Loucy (cell line): ENCODE results near the gene RIT2.

ENCODE experiments used
- H2AFZ ChIP-seq: fragments of 200-600 bp; sonication (generic); 2 replicates; pipeline ENCODE4 v1.6.0; 2016; ENCODE audit warnings: antibody characterized with exemption, mild to moderate bottlenecking, low read length, moderate library complexity
- H3F3A ChIP-seq: fragments of 200-600 bp; 2 replicates; pipeline ENCODE4 v1.6.0; 2016; ENCODE audit warnings: antibody characterized with exemption, low read depth, mild to moderate bottlenecking
- H3K27me3 ChIP-seq: fragments of 200-600 bp; sonication (generic); 2 replicates; pipeline ENCODE4 v1.6.1; 2014; ENCODE audit warnings: low read length, mild to moderate bottlenecking; ENCODE audit not compliant: insufficient read depth, poor library complexity, severe bottlenecking
- H3K36me3 ChIP-seq: fragments of 200-600 bp; sonication (generic); 2 replicates; pipeline ENCODE4 v1.6.1; 2016; ENCODE audit warnings: low read length; ENCODE audit not compliant: insufficient read depth
- H3K4me1 ChIP-seq: fragments of 200-600 bp; sonication (generic); 2 replicates; pipeline ENCODE4 v1.5.1; 2014; ENCODE audit warnings: low read length, mild to moderate bottlenecking; ENCODE audit not compliant: insufficient read depth, poor library complexity, severe bottlenecking
- H3K4me2 ChIP-seq: fragments of 200-600 bp; sonication (generic); 2 replicates; pipeline ENCODE4 v1.6.0; 2014; ENCODE audit warnings: antibody characterized with exemption, low read length, low read depth, mild to moderate bottlenecking; ENCODE audit not compliant: poor library complexity, severe bottlenecking
- H3K4me3 ChIP-seq: fragments of 200-600 bp; sonication (generic); 2 replicates; pipeline ENCODE4 v1.5.1; 2014; ENCODE audit warnings: low read length, mild to moderate bottlenecking, mixed read lengths; ENCODE audit not compliant: poor library complexity, severe bottlenecking
- H3K79me2 ChIP-seq: fragments of 200-600 bp; sonication (generic); 2 replicates; pipeline ENCODE4 v1.6.1; 2014; ENCODE audit warnings: low read length; ENCODE audit not compliant: insufficient read depth
- H3K9ac ChIP-seq: fragments of 200-600 bp; sonication (generic); 2 replicates; pipeline ENCODE4 v1.6.0; 2014; ENCODE audit warnings: mild to moderate bottlenecking, low read depth, low read length, moderate library complexity; ENCODE audit not compliant: poor library complexity, severe bottlenecking
- H3K9me2 ChIP-seq: fragments of 200-600 bp; sonication (generic); replicated peaks from 2 replicates; pipeline ENCODE4 v1.6.1; 2016; ENCODE audit warnings: low read depth, low read length, mixed read lengths
- H3K9me3 ChIP-seq: fragments of 200-600 bp; sonication (generic); 2 replicates; pipeline ENCODE4 v1.6.1; 2014; ENCODE audit warnings: mild to moderate bottlenecking, antibody characterized with exemption, low read length, low read depth; ENCODE audit not compliant: insufficient read depth
- H4K20me1 ChIP-seq: fragments of 200-600 bp; sonication (generic); 2 replicates; pipeline ENCODE4 v1.6.0; 2014; ENCODE audit warnings: antibody characterized with exemption, low read length, mild to moderate bottlenecking; ENCODE audit not compliant: insufficient read depth, poor library complexity, severe bottlenecking
- EZH2phosphoT487 ChIP-seq: fragments of 200-600 bp; IDR thresholded peaks from 2 replicates; pipeline ENCODE4 v1.6.1; 2018; ENCODE audit warnings: antibody characterized with exemption, mild to moderate bottlenecking, moderate library complexity, borderline replicate concordance
- TF ChIP-seq, protein P1 (sequence below): fragments of 200-600 bp; sonication (generic); conservative IDR thresholded peaks from 2 replicates; pipeline ENCODE4 v1.5.1; 2014; ENCODE audit warnings: mild to moderate bottlenecking, antibody characterized with exemption, low read length

RIT2 gene

DNA sequence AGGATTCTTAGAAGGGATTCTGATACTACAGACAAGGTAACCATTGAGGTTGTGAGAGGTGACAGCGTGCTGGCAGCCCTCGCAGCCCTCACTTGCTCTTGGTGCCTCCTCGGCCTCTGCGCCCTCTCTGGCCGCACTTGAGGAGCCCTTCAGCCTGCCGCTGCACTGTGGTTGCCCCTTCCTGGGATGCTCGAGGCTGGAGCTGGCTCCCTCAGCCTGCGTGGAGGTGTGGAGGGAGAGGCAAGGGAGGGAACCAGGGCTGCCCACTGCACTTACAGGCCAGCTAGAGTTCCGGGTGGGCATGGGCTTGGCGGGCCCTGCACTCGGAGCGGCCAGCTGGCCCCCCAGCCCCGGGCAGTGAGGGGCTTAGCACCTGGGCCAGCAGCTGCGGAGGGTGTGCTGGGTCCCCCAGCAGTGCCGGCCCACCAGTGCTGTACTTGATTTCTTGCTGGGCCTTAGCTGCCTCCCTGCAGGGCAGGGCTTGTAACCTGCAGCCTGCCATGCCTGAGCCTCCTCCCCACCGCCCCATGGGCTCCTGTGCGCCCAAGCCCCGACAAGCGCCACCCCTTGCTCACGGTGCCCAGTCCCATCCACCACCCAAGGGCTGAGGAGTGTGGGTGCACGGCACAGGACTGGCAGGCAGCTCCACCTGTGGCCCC is 23.9 kb upstream of the RIT2 start:
- H3K4me1 ChIP-seq: no peaks in the 10 kb centered on the region
- H3K36me3 ChIP-seq: no peaks in the 10 kb centered on the region
- no peak overlapping the region for H3K4me2 ChIP-seq

DNA sequence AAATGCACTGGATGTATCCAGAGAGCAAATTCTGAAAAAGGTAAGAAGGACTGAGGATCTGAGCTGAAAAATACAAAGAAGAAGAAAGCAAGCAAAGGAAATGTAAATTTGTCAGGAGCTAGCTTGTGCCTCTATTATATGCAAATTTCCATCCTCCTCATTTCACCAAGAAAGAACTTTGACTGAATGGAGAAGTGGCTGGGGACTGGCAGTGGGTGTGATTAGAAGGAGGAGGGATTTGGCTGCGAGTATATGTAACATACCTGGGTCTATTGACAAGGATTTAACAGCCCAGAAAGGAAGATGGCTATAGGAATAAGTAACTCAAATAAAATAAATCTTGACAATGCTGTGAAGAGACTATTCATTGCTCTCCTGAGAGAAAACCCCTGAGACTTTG is 19.4 kb upstream of the RIT2 start:
- Histone ChIP-seq H3K9me3 (no peaks in the 10 kb centered on the region), H3K36me3 (no peaks in the 10 kb centered on the region), H3K4me3 (no peak overlapping the region), H4K20me1 (no peaks in the 10 kb centered on the region), H3K79me2 (no peaks in the 10 kb centered on the region), H2AFZ (no peak overlapping the region), H3K27me3 (no peaks in the 10 kb centered on the region), H3F3A (no peaks in the 10 kb centered on the region), H3K9ac (no peak overlapping the region), H3K9me2 (no peaks in the 10 kb centered on the region), H3K4me2 (no peak overlapping the region), H3K4me1 (peaks cover 14% of the 10 kb centered on the region)
- TF ChIP-seq, protein P1, sequence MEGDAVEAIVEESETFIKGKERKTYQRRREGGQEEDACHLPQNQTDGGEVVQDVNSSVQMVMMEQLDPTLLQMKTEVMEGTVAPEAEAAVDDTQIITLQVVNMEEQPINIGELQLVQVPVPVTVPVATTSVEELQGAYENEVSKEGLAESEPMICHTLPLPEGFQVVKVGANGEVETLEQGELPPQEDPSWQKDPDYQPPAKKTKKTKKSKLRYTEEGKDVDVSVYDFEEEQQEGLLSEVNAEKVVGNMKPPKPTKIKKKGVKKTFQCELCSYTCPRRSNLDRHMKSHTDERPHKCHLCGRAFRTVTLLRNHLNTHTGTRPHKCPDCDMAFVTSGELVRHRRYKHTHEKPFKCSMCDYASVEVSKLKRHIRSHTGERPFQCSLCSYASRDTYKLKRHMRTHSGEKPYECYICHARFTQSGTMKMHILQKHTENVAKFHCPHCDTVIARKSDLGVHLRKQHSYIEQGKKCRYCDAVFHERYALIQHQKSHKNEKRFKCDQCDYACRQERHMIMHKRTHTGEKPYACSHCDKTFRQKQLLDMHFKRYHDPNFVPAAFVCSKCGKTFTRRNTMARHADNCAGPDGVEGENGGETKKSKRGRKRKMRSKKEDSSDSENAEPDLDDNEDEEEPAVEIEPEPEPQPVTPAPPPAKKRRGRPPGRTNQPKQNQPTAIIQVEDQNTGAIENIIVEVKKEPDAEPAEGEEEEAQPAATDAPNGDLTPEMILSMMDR: no peak
- no peak for TF ChIP-seq EZH2phosphoT487

More for the DNA sequence above, 23.9 kb upstream of the RIT2 start:
- Histone ChIP-seq H3K79me2 (no peaks in the 10 kb centered on the region), H3K9ac (no peak overlapping the region), H3K9me3 (no peaks in the 10 kb centered on the region), H4K20me1 (no peaks in the 10 kb centered on the region), H3F3A (no peaks in the 10 kb centered on the region), H3K4me3 (no peak overlapping the region), H3K9me2 (no peaks in the 10 kb centered on the region), H2AFZ (no peak overlapping the region), H3K27me3 (no peaks in the 10 kb centered on the region)
- TF ChIP-seq EZH2phosphoT487: no peak
- TF ChIP-seq, protein P1: no peak

- no peak for TF ChIP-seq EZH2phosphoT487
- TF ChIP-seq, protein P1: no peak
- Histone ChIP-seq H3K36me3 (no peaks in the 10 kb centered on the region), H3K9ac (peak overlapping the region; percentile 65), H3K9me2 (no peaks in the 10 kb centered on the region), H3K79me2 (no peaks in the 10 kb centered on the region), H3F3A (no peaks in the 10 kb centered on the region), H3K4me2 (peak overlapping the region; percentile 79), H2AFZ (peak overlapping the region; percentile 99), H3K27me3 (no peaks in the 10 kb centered on the region), H3K9me3 (no peaks in the 10 kb centered on the region), H3K4me1 (peaks cover 19% of the 10 kb centered on the region), H4K20me1 (no peaks in the 10 kb centered on the region), H3K4me3 (peak overlapping the region; percentile 75)
Observed at GRCh38 chr18:43130716-43131260, 15.3 kb upstream of the RIT2 start.
